Endothelial cell (in vitro differentiated cells): Measurements from ENCODE around the gene TECR. TPM values are rescaled to one million over a fixed set of nuclear protein-coding genes. Genes with fewer than 3 reads are reported as not detected.

Experiments
- DNase-seq: peaks from one replicate; pipeline ENCODE4 v3.0.0; 2021; ENCODE audit warnings: low spot score
- H3K27ac Mint-ChIP-seq: one replicate; pipeline ENCODE4 v1.8.0; 2021; ENCODE audit warnings: mixed read lengths, inconsistent platforms; ENCODE audit not compliant: unreplicated experiment
- H3K27me3 Mint-ChIP-seq: one replicate; pipeline ENCODE4 v1.8.0; 2021; ENCODE audit warnings: mild to moderate bottlenecking, moderate library complexity, mixed read lengths, inconsistent platforms; ENCODE audit not compliant: unreplicated experiment
- H3K36me3 Mint-ChIP-seq: one replicate; pipeline ENCODE4 v1.8.0; 2021; ENCODE audit warnings: mild to moderate bottlenecking, low read depth, mixed read lengths, inconsistent platforms; ENCODE audit not compliant: unreplicated experiment
- H3K4me1 Mint-ChIP-seq: one replicate; pipeline ENCODE4 v1.8.0; 2021; ENCODE audit warnings: mild to moderate bottlenecking, mixed read lengths, inconsistent platforms; ENCODE audit not compliant: unreplicated experiment
- H3K4me3 Mint-ChIP-seq: one replicate; pipeline ENCODE4 v1.8.0; 2021; ENCODE audit warnings: mild to moderate bottlenecking, mixed read lengths, inconsistent platforms; ENCODE audit not compliant: unreplicated experiment
- H3K9me3 Mint-ChIP-seq: one replicate; pipeline ENCODE4 v1.8.0; 2021; ENCODE audit warnings: mixed read lengths, inconsistent platforms; ENCODE audit not compliant: unreplicated experiment
- CTCF ChIP-seq: fragments of 200-600 bp; sonication (generic); IDR thresholded peaks from one replicate; pipeline ENCODE4 v1.5.0; 2021; ENCODE audit warnings: antibody characterized with exemption; ENCODE audit not compliant: unreplicated experiment
- total RNA-seq: library from RNA; stranded (reverse); fragmentation: NEBNext Ultra II Directional; extraction: Animal tissue kit (Norgen Biotek cat#: 25700); gene quantifications from one replicate; pipeline ENCODE4 v1.2.1, GENCODE V29; 2021; ENCODE audit not compliant: unreplicated experiment

The TECR gene
- total RNA-seq, 1 donor from 2014 or later: 116 TPM

DNA sequence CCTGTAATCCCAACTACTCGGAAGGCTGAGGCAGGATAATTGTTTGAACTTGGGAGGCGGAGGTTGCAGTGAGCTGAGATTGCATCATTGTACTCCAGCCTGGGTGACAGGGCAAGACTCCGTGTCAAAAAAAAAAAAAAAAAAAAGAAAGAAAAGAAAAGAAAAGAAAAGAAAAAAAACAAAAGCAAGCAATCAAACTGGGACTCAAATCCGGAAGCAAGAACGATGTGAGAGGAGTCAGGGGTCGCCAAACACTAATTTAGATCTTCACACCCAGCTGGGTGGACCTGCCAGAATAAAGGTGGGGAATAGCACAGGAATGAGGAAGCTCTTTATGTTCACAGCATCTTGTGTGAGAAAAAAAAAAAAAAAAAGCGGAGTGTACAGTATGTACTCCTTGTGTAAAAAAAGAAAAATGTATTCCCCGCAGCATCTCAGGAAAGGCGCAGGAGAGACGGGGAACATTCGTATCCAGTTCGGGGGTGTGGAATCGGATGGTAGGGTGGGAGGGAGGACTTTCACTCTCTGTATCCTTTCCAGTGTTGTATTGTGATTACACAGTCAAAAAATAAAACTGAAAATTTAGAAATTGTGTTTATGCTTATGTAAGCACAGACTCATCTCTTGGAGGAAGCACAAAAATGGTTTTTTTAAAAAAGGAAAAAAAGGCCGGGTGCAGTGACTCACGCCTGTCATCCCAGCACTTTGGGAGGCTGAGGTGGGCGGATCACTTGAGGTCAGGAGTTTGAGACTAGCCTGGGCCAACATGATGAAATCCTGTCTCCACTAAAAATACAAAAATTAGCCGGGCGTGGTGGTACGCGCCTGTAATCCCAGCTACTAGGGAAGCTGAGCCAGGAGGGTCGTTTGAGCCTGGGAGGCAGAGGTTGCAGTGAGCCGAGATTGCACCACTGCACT, 18.8 kb upstream of the TECR start:
- H3K27ac Mint-ChIP-seq: no peak overlapping the region
- no peaks in the 10 kb centered on the region for H3K9me3 Mint-ChIP-seq
- no peak for TF ChIP-seq CTCF
- peaks cover 2% of the 10 kb centered on the region for H3K27me3 Mint-ChIP-seq
- H3K36me3 Mint-ChIP-seq: peaks cover 11% of the 10 kb centered on the region
- no peak overlapping the region for H3K4me3 Mint-ChIP-seq
- H3K4me1 Mint-ChIP-seq: peaks cover 7% of the 10 kb centered on the region
- DNase-seq: no peak

GRCh38 chr19:14511229-14511593, 18.2 kb upstream of the TECR start:
- no peak for TF ChIP-seq CTCF
- no peak overlapping the region for H3K27ac Mint-ChIP-seq
- H3K27me3 Mint-ChIP-seq: no peaks in the 10 kb centered on the region
- H3K4me1 Mint-ChIP-seq: peaks cover 13% of the 10 kb centered on the region
- no peak for DNase-seq
- H3K9me3 Mint-ChIP-seq: no peaks in the 10 kb centered on the region
- peaks cover 17% of the 10 kb centered on the region for H3K36me3 Mint-ChIP-seq
- H3K4me3 Mint-ChIP-seq: no peak overlapping the region

- Mint-ChIP-seq H3K27me3 (peaks cover 7% of the 10 kb centered on the region), H3K4me3 (no peak overlapping the region), H3K36me3 (peaks cover 28% of the 10 kb centered on the region), H3K27ac (no peak overlapping the region), H3K9me3 (no peaks in the 10 kb centered on the region), H3K4me1 (peaks cover 20% of the 10 kb centered on the region)
- no peak for DNase-seq
- no peak for TF ChIP-seq CTCF
Measured at GRCh38 chr19:14512406-14512961, 16.9 kb upstream of the TECR start.

DNA sequence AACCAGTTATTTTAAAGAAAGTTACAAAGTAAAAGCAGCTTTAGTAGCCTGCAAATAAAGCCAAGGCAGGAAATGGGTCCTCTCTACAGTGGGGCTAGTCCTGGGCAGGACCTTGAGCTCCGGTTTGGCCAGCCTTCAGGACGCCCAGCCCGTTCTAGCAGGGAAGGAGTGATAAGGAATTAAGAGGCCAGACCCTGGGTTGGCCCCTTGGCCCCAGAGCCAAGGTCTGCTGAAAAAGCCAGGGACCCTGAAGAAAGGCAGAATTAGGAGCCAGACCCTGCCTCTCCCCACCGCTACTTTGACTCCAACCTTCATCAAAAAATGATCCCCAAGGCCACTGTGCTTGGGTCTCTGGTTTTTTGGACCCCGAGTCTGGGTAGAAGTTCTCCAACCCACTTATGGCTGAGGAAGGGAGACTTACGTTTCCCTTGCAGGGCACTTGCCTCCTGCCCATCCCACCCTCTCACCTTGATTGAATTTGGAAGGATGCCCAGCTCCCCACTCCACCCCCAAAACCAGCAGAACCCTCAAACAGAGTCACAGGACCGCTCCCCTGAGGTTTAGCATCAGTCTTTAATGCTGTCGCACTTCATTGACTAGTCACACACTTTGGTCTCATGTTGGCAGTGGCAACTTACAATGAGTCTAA, 15.1 kb upstream of the TECR start:
- peaks cover 21% of the 10 kb centered on the region for H3K4me1 Mint-ChIP-seq

More for the DNA sequence above, 15.1 kb upstream of the TECR start:
- no peak for TF ChIP-seq CTCF
- H3K27ac Mint-ChIP-seq: no peak overlapping the region
- no peaks in the 10 kb centered on the region for H3K9me3 Mint-ChIP-seq
- H3K36me3 Mint-ChIP-seq: peaks cover 28% of the 10 kb centered on the region
- DNase-seq: no peak
- peak overlapping the region; percentile 65 for H3K4me3 Mint-ChIP-seq
- H3K27me3 Mint-ChIP-seq: peaks cover 14% of the 10 kb centered on the region
